ENCODE results near the gene MYMX. TPM values are rescaled to one million over a fixed set of nuclear protein-coding genes. Genes with fewer than 3 reads are reported as not detected.

The MYMX gene
- total RNA-seq, 1 donor from 2014 or later = not detected

GRCh38 chr6:44264154-44265006 lies 47.7 kb downstream of the MYMX start:
- Histone ChIP-seq H3K9me3 (no peaks in the 10 kb centered on the region), H3K36me3 (no peaks in the 10 kb centered on the region), H3K27ac (peak overlapping the region; percentile 89), H3K4me1 (peaks cover 33% of the 10 kb centered on the region), H3K27me3 (no peaks in the 10 kb centered on the region), H3K4me3 (peak overlapping the region; percentile 77 to 88)
- DNase-seq (ENCODE audit: extremely low spot score in 2 of 2) = no peak
- TF ChIP-seq CTCF (IDR thresholded peaks at IDR 0.05) = no peak
- TF ChIP-seq POLR2AphosphoS5 (IDR thresholded peaks at IDR 0.05; ENCODE audit: insufficient read depth in 1 of 2, low read depth in 1 of 2) = no peak
- no peak for TF ChIP-seq POLR2A (IDR thresholded peaks at IDR 0.05)
- intact Hi-C loops (cut with DNase I) = no loop called here

GRCh38 chr6:44265007-44265721 lies 48.4 kb downstream of the MYMX start, which contains the start of gene NFKBIE:
NFKBIE (minus strand) TSS chr6:44265551; CDS start chr6:44265346, 205 bp downstream.
- intact Hi-C loops (cut with DNase I) = no loop called here
- TF ChIP-seq CTCF (IDR thresholded peaks at IDR 0.05) (peak in 1 of 3 experiments; percentile 30), POLR2AphosphoS5 (IDR thresholded peaks at IDR 0.05; ENCODE audit: insufficient read depth in 1 of 2, low read depth in 1 of 2) (peak; percentile 66 to 74), POLR2A (IDR thresholded peaks at IDR 0.05) (peak in 1 of 2 donors; percentile 73)
- DNase-seq (ENCODE audit: extremely low spot score in 2 of 2) = no peak

GRCh38 chr6:44265722-44266233 lies 49.1 kb downstream of the MYMX start:
- TF ChIP-seq CTCF (IDR thresholded peaks at IDR 0.05) (peak in 1 of 3 experiments; percentile 1), POLR2A (IDR thresholded peaks at IDR 0.05) (no peak)
- Histone ChIP-seq H3K4me3 (peak overlapping the region; percentile 77 to 88), H3K27ac (no peak overlapping the region), H3K36me3 (no peaks in the 10 kb centered on the region), H3K4me1 (peaks cover 33% of the 10 kb centered on the region), H3K9me3 (no peaks in the 10 kb centered on the region), H3K27me3 (peaks cover 4% of the 10 kb centered on the region)
- intact Hi-C loops (cut with DNase I) = no loop called here
- DNase-seq (ENCODE audit: extremely low spot score in 2 of 2) = no peak

More at GRCh38 chr6:44265007-44265721, 48.4 kb downstream of the MYMX start, which contains the start of gene NFKBIE:
- peaks cover 33% of the 10 kb centered on the region for H3K4me1 ChIP-seq
- H3K4me3 ChIP-seq = peak within 1 kb of the TSS; percentile 77 to 88
- H3K27me3 ChIP-seq = peaks cover 1% of the 10 kb centered on the region
- no peaks in the 10 kb centered on the region for H3K36me3 ChIP-seq
- H3K27ac ChIP-seq = peak within 1 kb of the TSS; percentile 89
- H3K9me3 ChIP-seq = no peaks in the 10 kb centered on the region

- intact Hi-C loops (cut with DNase I) = no loop called here
- Histone ChIP-seq H3K27ac (no peak overlapping the region), H3K4me3 (no peak overlapping the region), H3K9me3 (no peaks in the 10 kb centered on the region), H3K4me1 (peaks cover 33% of the 10 kb centered on the region), H3K27me3 (peaks cover 4% of the 10 kb centered on the region), H3K36me3 (no peaks in the 10 kb centered on the region)
- DNase-seq (ENCODE audit: extremely low spot score in 2 of 2) = no peak
- TF ChIP-seq POLR2AphosphoS5 (IDR thresholded peaks at IDR 0.05; ENCODE audit: insufficient read depth in 1 of 2, low read depth in 1 of 2) (no peak), POLR2A (IDR thresholded peaks at IDR 0.05) (no peak), CTCF (IDR thresholded peaks at IDR 0.05) (no peak)
Observed at GRCh38 chr6:44266347-44266746, 49.6 kb downstream of the MYMX start.
